Right ventricle myocardium superior (tissue), 1 donor: ENCODE measurements around the gene CEP164. TPM values are rescaled to one million over a fixed set of nuclear protein-coding genes. Genes with fewer than 3 reads are reported as not detected.

Experiments
- ATAC-seq: fragments of 200-7000 bp; cut with Tn5 transposase; one replicate; pipeline ENCODE4 v1.9.1; 2020; ENCODE audit warnings: mild to moderate bottlenecking; ENCODE audit not compliant: poor library complexity
- DNase-seq: peaks from one replicate; pipeline ENCODE4 v3.0.0-alpha.2; 2020
- intact Hi-C: fragments of 100-400 bp; cut with DNase I; formaldehyde crosslinking; loops from one replicate; pipeline ENCODE4 v1.11.2; 2022
- long read RNA-seq: library from polyadenylated mRNA; unstranded; transcript quantifications from one replicate; pipeline ENCODE4 v2.0.0, GENCODE V29; 2021
- total RNA-seq: library from RNA; stranded (reverse); fragmentation: NEBNext Ultra II Directional; extraction: Animal tissue kit (Norgen Biotek cat#: 25700); gene quantifications from one replicate; pipeline ENCODE4 v1.2.1, GENCODE V29; 2021
- donor health status: DM: no; HTN: yes; CAD: no; lungs with severe emphysema.

CEP164 gene
- 4.3 TPM for total RNA-seq
- long read RNA-seq, partial matches to known transcripts: 0 of 3 reads
- long read RNA-seq, other reads (novel, unspliced or antisense): 2 of 3 reads

DNA sequence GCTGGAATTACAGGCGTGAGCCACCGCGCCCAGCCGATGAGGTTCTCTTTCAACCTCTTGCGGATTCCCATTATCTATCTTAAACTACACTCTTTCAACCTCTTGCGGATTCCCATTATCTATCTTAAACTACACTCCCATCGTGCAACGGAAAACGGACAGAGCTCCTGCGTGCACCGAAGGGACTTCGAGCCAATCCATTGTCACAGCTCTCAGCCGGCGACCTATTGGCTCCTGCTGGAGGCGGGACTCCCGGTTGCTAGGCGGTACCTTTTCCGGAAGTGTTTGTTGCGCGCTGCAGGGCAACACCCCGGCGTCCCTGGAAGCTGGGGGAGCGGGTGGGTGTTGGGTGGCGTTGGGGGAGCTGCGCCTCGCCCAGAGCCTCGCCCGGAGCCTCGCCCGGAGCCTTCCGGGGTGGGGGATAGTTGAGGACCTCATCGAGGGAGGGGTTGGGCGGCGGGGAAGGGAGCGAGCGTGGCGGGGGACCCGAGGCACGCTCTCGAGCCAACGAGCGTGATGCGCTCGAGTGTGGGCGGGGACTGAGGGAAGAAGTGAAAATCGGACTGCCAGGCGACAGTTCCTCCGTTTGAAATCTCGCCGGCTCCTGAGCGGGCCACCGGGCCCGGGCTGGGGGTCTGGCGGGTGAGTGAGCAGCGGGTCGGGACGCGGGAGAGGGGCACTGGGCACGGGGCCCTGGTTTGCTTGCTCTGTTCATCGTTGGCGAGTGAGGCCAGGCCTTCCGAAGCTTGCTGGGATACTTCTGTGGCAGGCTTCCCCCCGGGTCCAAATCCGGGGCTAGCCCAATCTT, at the start of gene CEP164:
CEP164 (plus strand) TSS at position 288 of the 808 bp plus-strand sequence. CDS start 10,733 bp downstream, outside the sequence.
- ATAC-seq: peak; percentile 98
- DNase-seq: peak; percentile 97
- intact Hi-C loops: no loop called here

DNA sequence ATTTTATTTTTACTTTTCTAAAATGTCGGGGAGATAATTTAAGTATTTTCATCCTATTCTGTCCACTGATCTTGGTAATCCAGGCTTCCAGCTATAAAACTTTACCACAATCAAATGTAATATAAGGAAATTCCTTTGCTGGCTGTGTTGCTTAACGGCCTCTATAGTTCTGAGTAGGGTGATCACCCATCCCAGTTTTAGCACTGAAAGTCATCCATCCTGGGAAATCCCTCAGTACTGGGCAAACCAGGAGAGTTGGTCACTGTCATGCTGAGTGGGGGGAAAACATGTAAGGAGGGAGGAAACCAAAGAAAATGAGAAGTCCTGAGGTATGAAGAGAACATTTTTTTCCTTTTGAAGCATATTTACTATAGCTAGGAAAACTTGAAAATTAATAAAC, 49.3 kb upstream of the CEP164 start:
- ATAC-seq: no peak
- intact Hi-C loops: no loop called here
- no peak for DNase-seq

DNA sequence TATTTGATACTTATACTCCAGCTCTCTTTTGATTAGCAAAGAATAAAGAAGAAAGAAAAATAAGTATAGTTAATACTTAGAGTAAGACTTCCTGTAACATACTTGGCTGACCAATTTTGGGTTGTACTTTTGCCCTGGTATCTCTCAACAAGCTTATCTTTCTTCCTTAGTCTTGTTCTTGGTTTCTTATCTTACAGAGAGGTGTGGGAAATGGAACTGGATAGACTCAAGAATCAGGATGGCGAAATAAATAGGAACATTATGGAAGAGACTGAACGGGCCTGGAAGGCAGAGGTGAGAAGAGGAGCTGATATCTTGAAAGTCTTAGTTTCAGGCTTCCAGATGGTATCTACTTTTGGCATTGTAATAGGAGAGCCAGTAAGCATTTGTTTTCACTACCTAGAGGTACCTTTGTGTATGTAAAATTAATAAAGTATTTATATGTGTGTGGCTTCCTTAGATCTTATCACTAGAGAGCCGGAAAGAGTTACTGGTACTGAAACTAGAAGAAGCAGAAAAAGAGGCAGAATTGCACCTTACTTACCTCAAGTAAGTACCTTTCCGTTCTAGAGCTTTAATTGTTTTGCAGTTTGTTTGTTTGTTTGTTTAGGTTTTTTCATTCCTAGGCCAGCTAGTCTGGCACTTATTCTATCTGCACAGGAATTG, 47.8 kb upstream of the CEP164 start:
- intact Hi-C loops: no loop called here
- DNase-seq: no peak
- no peak for ATAC-seq

DNA sequence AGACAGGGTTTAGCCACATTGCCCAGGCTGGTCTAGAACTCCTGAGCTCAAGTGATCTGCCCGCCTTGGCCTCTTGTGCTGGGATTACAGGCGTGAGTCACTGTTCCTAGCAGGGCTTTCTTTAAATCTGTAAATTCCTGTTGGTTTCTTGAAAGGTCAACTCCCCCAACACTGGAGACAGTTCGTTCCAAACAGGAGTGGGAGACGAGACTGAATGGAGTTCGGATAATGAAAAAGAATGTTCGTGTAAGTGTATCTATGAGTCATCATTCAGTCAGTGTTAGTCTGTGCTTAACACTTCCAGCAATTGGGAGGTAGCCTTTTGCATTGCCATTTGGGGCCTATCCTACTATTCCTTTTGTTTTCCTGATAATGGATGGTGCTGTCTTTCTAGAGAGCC, 46.5 kb upstream of the CEP164 start:
- DNase-seq: no peak
- intact Hi-C loops: no loop called here
- ATAC-seq: no peak

DNA sequence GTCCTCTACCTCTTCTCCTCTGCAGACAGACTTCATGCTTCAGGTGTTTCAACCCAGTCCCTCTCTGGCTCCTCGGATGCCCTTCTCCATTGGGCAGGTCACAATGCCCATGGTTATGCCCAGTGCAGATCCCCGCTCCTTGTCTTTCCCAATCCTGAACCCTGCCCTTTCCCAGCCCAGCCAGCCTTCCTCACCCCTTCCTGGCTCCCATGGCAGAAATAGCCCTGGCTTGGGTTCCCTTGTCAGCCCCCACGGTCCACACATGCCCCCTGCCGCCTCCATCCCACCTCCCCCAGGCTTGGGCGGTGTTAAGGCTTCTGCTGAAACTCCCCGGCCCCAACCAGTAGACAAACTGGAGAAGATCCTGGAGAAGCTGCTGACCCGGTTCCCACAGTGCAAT, 45.8 kb upstream of the CEP164 start:
- ATAC-seq (no peak), DNase-seq (no peak)
- intact Hi-C loops: no loop called here

DNA sequence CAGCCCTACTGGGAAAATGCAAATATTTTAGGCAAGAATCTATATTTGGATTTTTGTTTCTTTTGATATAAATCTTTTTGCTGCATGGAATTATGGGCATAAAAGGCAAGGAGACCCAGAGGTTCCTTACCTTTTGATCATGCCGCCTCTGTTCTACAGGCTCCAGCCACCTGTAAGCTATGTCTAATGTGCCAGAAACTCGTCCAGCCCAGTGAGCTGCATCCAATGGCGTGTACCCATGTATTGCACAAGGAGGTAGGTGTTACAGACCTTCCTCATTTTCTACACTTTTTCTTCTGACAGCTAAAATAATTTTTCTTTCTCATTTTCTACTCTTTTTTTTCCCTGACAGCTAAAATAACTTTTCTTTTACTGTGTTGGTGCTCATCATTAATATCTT, 44.7 kb upstream of the CEP164 start:
- DNase-seq (no peak), ATAC-seq (no peak)
- intact Hi-C loops: no loop called here

DNA sequence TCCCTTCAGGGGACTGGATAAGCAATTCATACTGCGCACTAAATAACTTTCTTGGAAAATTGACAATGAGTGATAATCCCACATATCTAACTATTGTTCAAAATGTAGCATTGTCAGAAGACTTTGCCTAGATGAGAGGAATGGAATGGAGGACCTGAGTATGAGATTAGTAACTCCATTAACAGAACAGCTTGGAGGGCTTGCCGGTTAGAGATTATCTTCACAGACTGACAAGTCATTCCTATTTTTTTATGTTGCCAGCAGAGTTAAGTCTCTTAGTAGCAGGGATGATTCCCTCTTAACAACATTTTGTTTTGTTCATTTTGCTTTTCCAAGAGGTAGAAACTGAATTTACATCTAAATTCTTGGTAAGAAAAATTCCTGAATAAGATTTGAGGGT, 43.6 kb upstream of the CEP164 start:
- ATAC-seq: no peak
- no peak for DNase-seq
- intact Hi-C loops: no loop called here

DNA sequence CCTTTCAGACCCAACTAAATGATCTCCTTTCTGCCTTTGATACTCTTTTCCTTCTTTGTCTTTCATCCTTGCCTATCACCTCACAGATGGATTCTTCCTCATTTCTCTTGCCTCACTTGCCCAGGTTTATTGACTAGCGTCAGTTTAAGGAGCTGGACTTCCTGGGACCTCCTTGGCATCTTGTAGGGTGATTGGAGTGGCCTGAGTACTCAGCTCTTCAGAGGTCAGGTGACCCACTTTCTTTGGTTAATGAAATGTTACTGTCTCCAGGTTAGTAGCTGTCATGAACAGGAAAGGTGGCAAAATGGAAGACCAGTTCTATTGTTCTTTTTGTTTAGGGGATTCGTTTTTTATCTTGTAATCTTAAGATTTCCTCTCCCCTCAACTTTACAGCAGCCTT, 41.1 kb upstream of the CEP164 start:
- intact Hi-C loops: no loop called here
- DNase-seq: no peak
- ATAC-seq: no peak

DNA sequence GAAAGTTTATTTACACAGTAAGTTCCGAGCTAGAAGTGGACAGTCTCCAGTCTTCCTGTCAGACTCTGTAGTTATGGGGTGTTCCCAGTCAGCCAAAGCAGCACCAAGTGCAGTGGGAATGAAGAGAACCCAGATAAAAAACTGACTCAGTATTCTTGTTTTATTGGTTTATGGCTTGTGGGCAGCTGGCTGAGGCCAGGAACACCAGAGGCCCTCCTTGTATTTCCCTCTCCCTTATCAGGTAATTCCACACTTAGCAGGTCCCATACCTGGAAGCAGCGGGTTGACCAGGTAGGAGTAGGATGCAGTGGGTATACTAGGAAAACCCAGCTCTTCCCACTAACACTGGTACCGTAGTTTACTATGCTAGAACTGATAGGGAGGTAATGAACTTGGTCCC, 40.0 kb upstream of the CEP164 start:
- DNase-seq (no peak), ATAC-seq (no peak)
- intact Hi-C loops: no loop called here

DNA sequence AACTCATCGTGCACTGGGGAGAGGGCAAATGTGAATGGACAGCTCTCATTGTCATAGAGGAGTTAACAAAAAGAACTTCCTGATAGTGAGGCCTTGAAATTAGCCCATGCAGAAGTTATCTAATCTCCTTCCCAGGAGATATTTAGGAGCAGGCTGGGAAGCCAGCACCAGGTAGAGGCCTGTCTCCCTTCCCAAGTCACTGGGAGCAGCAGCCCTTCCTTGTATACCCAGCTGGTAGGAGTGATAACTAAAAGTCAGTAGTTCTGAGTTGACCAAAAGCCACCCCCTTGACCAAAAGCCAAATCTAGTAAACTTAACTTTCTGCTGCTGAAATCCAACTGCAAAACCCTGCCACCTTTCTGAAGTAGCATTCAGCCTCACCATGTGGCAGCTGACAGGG, 37.9 kb upstream of the CEP164 start:
- DNase-seq: no peak
- intact Hi-C loops: no loop called here
- no peak for ATAC-seq

DNA sequence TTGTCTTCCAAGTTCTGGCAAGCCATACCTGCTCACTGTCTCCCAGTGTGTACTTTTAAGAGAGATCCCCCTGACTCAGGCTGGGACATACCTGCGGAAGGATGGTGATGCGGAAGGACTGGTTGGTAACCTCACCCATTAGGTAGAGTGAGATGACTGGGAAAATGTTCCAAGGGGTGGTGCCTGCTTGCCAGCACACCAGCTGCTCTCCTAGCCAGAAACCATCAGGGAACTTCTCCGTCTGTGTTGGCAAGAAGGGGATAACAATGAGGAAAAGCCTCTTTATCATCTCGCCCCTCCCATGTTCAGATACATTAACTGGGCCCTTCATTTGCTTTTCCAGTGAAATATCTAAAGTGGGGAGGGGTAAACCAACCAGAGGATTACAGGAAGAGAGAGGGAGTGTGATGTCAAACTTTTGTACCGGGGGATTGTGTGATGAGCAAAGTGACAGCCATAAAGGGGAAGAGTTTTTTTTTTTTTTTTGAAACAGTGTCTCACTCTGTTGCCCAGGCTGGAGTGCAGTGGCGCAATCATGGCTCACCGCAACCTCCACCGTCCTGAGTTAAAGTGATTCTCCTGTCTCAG, 36.8 kb upstream of the CEP164 start, which contains the start of gene BACE1-AS:
BACE1-AS (plus strand) TSS at position 538 of the 588 bp plus-strand sequence.
- intact Hi-C loops: no loop called here
- no peak for DNase-seq
- ATAC-seq: no peak

DNA sequence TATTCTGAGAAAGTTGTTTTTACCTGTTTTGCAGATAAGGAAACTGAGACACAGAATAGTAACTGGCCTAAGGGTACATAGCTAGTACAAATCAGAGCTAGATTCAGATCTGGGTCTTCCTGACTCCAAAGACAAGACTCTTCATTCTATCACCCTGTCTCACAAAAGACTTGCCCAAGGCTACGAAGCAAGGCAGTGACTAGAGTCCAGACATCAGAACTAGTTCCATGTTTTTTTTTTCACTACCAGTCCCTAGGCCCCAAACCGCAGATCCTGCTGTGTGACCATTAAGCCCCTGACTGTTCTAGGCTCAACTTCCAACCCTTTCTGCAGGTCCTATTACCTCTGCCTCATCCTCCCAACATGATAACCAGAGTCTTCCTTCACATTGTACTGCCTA, 35.0 kb upstream of the CEP164 start:
- DNase-seq (no peak), ATAC-seq (no peak)
- intact Hi-C loops: no loop called here

DNA sequence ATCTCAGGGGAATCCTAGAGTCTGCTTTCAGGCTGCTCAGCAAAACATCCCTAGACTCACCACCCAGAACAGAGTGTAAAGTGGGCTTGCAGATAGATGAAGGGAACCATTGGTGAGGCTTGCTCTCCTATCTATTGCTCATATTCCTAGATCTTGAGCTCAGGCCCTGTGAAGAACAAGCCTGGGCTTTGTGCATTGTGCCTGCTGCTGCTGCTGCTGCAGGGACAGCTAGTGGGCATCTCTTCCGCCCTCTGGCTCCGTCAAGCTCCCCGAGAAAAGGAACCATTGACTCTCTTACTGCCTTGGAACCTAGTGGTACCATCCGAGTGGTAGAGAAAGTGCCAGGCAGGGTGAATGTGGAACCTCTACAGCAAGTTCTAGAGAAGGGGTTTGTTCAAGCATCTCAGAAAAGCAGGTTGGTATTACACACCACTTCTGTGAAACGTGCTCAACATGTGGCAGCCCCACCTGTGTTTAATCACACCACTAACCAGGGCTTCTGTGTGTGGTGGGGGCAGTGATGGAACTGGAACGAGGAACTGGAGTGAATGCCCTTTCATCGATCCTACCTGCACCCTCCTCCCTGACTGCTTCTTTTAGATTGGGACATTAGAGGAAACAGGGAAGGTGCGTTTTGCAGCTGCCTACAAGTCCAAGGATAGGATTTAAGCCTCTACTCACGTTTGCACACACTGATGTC, 32.1 kb upstream of the CEP164 start:
- DNase-seq (no peak), ATAC-seq (no peak)
- intact Hi-C loops: no loop called here

DNA sequence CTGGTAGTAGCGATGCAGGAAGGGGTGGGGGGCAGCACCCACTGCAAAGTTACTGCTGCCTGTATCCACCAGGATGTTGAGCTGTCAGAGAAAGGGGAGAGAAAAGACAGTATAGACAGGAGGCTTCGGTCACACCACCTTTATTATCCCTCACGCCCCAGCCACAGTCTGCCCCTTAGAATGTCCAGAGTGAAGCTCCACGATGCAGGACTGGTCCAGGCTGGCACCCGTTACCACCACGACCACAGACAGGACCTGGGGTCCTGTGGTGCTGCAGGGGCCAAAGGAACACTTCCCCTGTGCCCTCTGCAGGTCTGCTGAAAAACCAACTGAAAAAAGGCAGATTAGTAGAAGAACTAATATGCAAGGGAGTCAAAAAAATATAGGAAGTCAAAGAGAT, 30.8 kb upstream of the CEP164 start:
- intact Hi-C loops: no loop called here
- ATAC-seq: no peak
- no peak for DNase-seq

DNA sequence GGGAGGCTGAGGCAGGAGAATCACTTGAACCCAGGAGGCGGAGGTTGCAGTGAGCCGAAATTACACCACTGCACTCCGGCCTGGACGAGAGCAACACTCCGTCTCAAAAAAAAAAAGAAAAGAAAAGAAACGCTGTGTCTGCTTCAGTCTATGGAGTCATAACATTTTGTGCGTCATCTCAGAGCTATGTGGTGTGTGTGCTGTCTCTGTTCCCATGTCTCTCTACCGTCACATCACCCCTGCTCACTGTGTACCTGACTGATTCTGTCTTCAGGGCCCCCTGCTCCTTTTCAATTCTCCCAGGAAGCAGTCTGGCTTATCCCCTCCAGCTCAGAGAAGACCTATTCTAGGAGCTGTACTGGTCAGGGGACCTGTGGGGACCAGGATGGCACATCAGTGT, 29.5 kb upstream of the CEP164 start:
- no peak for DNase-seq
- intact Hi-C loops: no loop called here
- ATAC-seq: no peak

DNA sequence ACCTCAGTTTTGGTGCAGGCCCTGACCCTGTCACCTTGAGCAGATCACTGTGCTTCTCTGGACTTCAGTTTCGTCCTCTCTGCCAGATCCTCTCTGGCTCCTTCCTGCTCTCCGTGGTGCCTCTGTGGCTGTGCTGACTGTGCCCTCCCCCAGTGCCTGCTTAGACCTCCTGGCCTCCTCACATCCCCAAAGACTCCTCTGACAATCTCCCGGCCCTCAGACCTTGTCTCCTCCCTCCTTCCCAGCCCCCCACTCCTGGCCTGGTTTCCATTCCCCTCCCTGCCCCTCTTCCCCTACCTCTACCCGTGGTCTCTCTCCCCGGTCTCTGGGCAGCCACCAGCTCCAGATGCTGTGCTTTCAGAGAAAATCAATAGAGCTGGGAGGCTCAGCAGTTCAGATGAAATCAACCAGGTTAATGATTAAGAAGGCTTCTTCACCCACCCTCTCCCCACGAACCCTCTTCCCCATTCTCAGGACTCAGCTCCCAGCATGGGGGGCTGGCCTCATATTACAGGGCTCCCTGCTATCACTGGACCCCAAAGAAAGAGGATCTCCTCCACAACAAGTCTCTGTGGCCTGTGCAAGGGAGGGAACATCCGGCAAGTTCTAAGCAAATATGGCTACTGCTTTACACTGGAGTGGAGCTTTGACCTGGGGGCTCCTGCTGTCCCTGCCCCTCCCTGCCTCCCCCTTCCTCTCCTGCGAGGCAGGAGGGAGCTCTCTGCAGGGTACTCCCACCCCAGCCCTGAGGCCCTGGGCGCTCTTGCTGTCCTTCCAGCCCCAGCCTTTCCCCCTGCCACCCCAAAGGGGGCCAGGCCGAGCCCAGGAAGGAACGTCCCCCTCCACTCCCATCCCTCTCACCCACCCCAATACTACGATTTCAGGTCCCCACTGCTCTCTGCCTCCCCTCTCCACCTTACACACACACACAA, 28.0 kb upstream of the CEP164 start:
- no peak for DNase-seq
- peak; percentile 17 for ATAC-seq

DNA sequence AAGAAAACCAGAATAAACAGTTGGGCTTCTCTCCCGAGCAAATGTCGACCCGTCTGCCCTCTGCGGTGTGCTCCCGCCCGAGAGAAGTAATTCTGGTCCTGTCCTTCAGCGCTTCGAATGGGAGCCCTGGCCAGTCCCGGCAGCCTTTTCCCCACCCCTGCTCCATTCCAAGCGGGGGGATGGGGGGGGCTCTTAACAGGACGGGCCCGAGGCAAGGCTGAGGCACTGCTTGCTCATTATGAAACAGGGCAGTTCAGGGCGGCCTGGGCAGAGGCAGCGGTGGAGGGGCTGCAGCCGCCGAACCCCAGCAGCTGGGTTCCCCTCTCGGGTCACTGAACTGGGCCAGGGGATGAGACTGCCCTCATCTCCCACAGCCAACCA, 27.4 kb upstream of the CEP164 start:
- intact Hi-C loops: no loop called here
- ATAC-seq (peak; percentile 63), DNase-seq (peak; percentile 50)

More for the DNA sequence above, 28.0 kb upstream of the CEP164 start:
- intact Hi-C loops: no loop called here

DNA sequence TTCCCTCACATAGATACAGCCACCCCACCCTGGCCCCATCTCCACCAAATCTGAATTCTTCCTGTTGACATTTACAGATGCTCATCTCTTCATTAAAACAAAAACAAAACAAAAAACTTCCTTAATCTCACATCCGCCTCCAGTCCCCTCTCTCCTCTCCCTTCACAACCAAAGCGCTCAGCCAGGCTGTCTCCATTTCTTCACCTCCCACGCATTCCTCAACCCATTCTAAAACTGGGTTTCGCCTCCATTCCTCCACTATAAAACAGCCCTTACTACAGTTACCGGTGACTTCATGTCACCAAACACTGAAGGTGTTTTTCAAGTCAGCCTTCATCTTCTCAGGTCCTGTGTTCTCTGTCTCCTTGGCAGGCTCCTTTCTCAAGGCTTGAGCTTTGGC, 26.9 kb upstream of the CEP164 start:
- ATAC-seq (no peak), DNase-seq (no peak)
- intact Hi-C loops: no loop called here
